Measurements from ENCODE around the gene CASP7.

The CASP7 gene

GRCh38 chr10:113746217-113746957 is 66.7 kb downstream of the CASP7 start:
- peaks cover 8% of the 10 kb centered on the region for H3K27me3 ChIP-seq
- H3K4me1 ChIP-seq (ENCODE audit: control insufficient read depth in 1 of 2, insufficient read depth in 1 of 2, low read depth in 1 of 2, low read length in 1 of 2): no peaks in the 10 kb centered on the region
- H3K27ac ChIP-seq: no peak overlapping the region
- H3K4me3 ChIP-seq (ENCODE audit: low read depth in 1 of 2, low read length in 1 of 2): no peak overlapping the region
- H3K9me3 ChIP-seq: no peaks in the 10 kb centered on the region
- H3K36me3 ChIP-seq: no peaks in the 10 kb centered on the region
- TF ChIP-seq, protein P1, sequence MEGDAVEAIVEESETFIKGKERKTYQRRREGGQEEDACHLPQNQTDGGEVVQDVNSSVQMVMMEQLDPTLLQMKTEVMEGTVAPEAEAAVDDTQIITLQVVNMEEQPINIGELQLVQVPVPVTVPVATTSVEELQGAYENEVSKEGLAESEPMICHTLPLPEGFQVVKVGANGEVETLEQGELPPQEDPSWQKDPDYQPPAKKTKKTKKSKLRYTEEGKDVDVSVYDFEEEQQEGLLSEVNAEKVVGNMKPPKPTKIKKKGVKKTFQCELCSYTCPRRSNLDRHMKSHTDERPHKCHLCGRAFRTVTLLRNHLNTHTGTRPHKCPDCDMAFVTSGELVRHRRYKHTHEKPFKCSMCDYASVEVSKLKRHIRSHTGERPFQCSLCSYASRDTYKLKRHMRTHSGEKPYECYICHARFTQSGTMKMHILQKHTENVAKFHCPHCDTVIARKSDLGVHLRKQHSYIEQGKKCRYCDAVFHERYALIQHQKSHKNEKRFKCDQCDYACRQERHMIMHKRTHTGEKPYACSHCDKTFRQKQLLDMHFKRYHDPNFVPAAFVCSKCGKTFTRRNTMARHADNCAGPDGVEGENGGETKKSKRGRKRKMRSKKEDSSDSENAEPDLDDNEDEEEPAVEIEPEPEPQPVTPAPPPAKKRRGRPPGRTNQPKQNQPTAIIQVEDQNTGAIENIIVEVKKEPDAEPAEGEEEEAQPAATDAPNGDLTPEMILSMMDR (IDR thresholded peaks at IDR 0.05): no peak

DNA sequence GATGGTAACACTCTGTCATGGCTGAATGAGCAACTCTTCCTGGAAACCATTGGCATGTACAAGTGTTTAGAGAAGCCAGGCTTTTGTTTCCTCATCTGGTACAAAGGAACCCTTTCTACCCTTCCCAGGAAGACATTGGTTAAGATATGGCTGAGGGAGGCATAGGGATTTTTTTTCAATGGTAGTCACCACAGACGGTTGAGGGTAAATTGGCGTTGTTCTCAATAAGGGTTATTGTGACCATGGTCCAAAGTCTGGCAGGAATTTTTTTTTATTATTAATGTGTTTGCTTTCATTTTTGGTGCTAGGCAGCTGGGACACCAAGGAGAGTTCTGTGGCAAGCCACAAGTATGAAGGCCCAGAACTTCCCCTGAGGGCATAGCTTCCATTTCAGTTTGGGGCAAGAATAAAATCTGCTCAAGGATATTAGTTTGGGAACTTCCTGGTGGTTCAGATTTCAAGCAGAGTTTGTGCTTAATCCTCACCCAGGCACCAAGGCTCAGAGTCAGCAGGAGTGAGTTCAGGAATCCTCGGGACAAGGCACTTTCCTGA is 71.5 kb downstream of the CASP7 start, which contains the start of gene PLEKHS1:
PLEKHS1 (plus strand) TSS at position 502 of the 552 bp plus-strand sequence. CDS start 3,596 bp downstream, outside the sequence.
- no peaks in the 10 kb centered on the region for H3K4me1 ChIP-seq (ENCODE audit: control insufficient read depth in 1 of 2, insufficient read depth in 1 of 2, low read depth in 1 of 2, low read length in 1 of 2)
- H3K36me3 ChIP-seq: no peaks in the 10 kb centered on the region
- H3K9me3 ChIP-seq: no peaks in the 10 kb centered on the region
- TF ChIP-seq, protein P1 (IDR thresholded peaks at IDR 0.05): no peak
- H3K27me3 ChIP-seq: peaks cover 10% of the 10 kb centered on the region
- no peak within 1 kb of the TSS for H3K27ac ChIP-seq
- H3K4me3 ChIP-seq (ENCODE audit: low read depth in 1 of 2, low read length in 1 of 2): no peak within 1 kb of the TSS

DNA sequence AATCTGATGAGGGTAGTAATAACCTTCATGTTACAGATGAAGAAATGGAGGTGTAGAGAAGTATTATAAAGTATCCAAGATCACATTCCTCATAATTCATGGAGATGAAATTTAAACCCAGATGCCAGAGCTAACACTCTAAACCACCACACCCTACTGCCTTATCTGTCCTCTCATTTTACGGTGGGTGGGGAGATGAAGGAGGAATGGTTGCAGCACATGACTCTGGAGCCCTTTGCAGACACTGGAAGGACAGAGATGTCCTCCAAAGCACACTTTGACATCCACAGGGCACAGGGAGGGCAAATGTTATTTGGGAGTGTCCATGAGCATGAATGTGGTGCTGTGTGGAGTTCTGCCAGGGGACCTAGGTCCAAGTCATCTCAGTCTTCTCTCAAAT is 72.8 kb downstream of the CASP7 start:
- Histone ChIP-seq H3K36me3 (no peaks in the 10 kb centered on the region), H3K27ac (no peak overlapping the region), H3K9me3 (no peaks in the 10 kb centered on the region), H3K4me3 (ENCODE audit: low read depth in 1 of 2, low read length in 1 of 2) (no peak overlapping the region), H3K4me1 (ENCODE audit: control insufficient read depth in 1 of 2, insufficient read depth in 1 of 2, low read depth in 1 of 2, low read length in 1 of 2) (no peaks in the 10 kb centered on the region), H3K27me3 (peaks cover 10% of the 10 kb centered on the region)
- TF ChIP-seq, protein P1 (IDR thresholded peaks at IDR 0.05): no peak

- no peaks in the 10 kb centered on the region for H3K4me1 ChIP-seq (ENCODE audit: control insufficient read depth in 1 of 2, insufficient read depth in 1 of 2, low read depth in 1 of 2, low read length in 1 of 2)
- TF ChIP-seq, protein P1 (IDR thresholded peaks at IDR 0.05): no peak
- H3K36me3 ChIP-seq: no peaks in the 10 kb centered on the region
- H3K27me3 ChIP-seq: peaks cover 10% of the 10 kb centered on the region
- no peak overlapping the region for H3K27ac ChIP-seq
- no peak overlapping the region for H3K4me3 ChIP-seq (ENCODE audit: low read depth in 1 of 2, low read length in 1 of 2)
- no peaks in the 10 kb centered on the region for H3K9me3 ChIP-seq
Measured at GRCh38 chr10:113753020-113753692, 73.4 kb downstream of the CASP7 start.

- Histone ChIP-seq H3K27me3 (peaks cover 10% of the 10 kb centered on the region), H3K4me3 (ENCODE audit: low read depth in 1 of 2, low read length in 1 of 2) (no peak overlapping the region), H3K27ac (no peak overlapping the region), H3K9me3 (no peaks in the 10 kb centered on the region), H3K36me3 (no peaks in the 10 kb centered on the region), H3K4me1 (ENCODE audit: control insufficient read depth in 1 of 2, insufficient read depth in 1 of 2, low read depth in 1 of 2, low read length in 1 of 2) (no peaks in the 10 kb centered on the region)
- TF ChIP-seq, protein P1 (IDR thresholded peaks at IDR 0.05): no peak
Measured at GRCh38 chr10:113754125-113754524, 74.4 kb downstream of the CASP7 start.

Measured in neutrophil (primary cell).